ENCODE results near the gene NELFE.

The NELFE gene

GRCh38 chr6:31972709-31973350 is 14.1 kb upstream of the NELFE start:
- peak in 3 of 4 experiments; percentile 24 to 36 (median 35) for DNase-seq

GRCh38 chr6:31971993-31972708 is 13.4 kb upstream of the NELFE start, which contains the start of gene DXO:
DXO (minus strand) TSS chr6:31972138; CDS start chr6:31971675, 463 bp downstream.
- peak; percentile 96 to 99 (median 98) for DNase-seq

GRCh38 chr6:31971279-31971992 is 12.7 kb upstream of the NELFE start:
- no peak for DNase-seq

GRCh38 chr6:31970604-31971271 is 12.0 kb upstream of the NELFE start:
- no peak for DNase-seq

GRCh38 chr6:31969712-31970603 is 11.2 kb upstream of the NELFE start:
- DNase-seq, result no peak

GRCh38 chr6:31968791-31969711 is 10.3 kb upstream of the NELFE start:
- DNase-seq, result no peak

- DNase-seq, result no peak
Measured at GRCh38 chr6:31968326-31968725, 9.6 kb upstream of the NELFE start.

GRCh38 chr6:31967926-31968320 is 9.2 kb upstream of the NELFE start:
- no peak for DNase-seq

GRCh38 chr6:31966997-31967925 is 8.5 kb upstream of the NELFE start:
- no peak for DNase-seq

- DNase-seq, result no peak
Measured at GRCh38 chr6:31966506-31966905, 7.7 kb upstream of the NELFE start.

GRCh38 chr6:31965700-31966099 is 6.9 kb upstream of the NELFE start:
- DNase-seq, result no peak

GRCh38 chr6:31963921-31964320 is 5.2 kb upstream of the NELFE start:
- no peak for DNase-seq

GRCh38 chr6:31961616-31962015 is 2.8 kb upstream of the NELFE start:
- DNase-seq, result no peak

- no peak for DNase-seq
Measured at GRCh38 chr6:31958412-31958740, 395 bp downstream of the NELFE start.

- DNase-seq, result no peak
Measured at GRCh38 chr6:31956796-31957195, 2.0 kb downstream of the NELFE start.

- no peak for DNase-seq
Measured at GRCh38 chr6:31954511-31954910, 4.3 kb downstream of the NELFE start.

GRCh38 chr6:31952890-31953289 is 5.9 kb downstream of the NELFE start:
- DNase-seq, result no peak

GRCh38 chr6:31952140-31952805 is 6.5 kb downstream of the NELFE start:
- peak; percentile 77 to 87 (median 80) for DNase-seq

GRCh38 chr6:31949926-31950548 is 8.7 kb downstream of the NELFE start:
- no peak for DNase-seq
